Activated CD8-positive, alpha-beta T cell treated with anti-CD3 and anti-CD28 coated beads, Interleukin-2, amount 10 ng/mL, durations not matched to agents 7 days and 5 days (primary cell): Measurements from ENCODE around the gene HIC2. TPM values are rescaled to one million over a fixed set of nuclear protein-coding genes. Genes with fewer than 3 reads are reported as not detected.
"Not testable (repeated sequence)": the region's sequence is repeated elsewhere in the genome, so short reads cannot be mapped to it uniquely, and the experiment has no call there.

ENCODE experiments used
- ATAC-seq: fragments of 150-1000 bp; cut with Tn5 transposase; one replicate; pipeline ENCODE4 v1.10.0; 2021; ENCODE audit warnings: moderate library complexity
- CTCF ChIA-PET: fragments of 350-600 bp; sonication (Branson Sonifier 250); formaldehyde crosslinking; loops from one replicate; lab custom pipeline; 2021; ENCODE audit warnings: antibody characterized with exemption; lab: Charles Lee
- POLR2A ChIA-PET: fragments of 350-600 bp; sonication (Branson Sonifier 250); formaldehyde crosslinking; loops from one replicate; lab custom pipeline; 2021; ENCODE audit warnings: antibody characterized with exemption; lab: Charles Lee
- DNase-seq: peaks from one replicate; pipeline ENCODE4 v3.0.0-alpha.2; 2020
- H3K27ac Mint-ChIP-seq: one replicate; pipeline ENCODE4 v1.8.0; 2021; ENCODE audit warnings: mild to moderate bottlenecking, mixed read lengths
- H3K27me3 Mint-ChIP-seq: one replicate; pipeline ENCODE4 v1.8.0; 2021; ENCODE audit warnings: low read depth, mixed read lengths
- H3K36me3 Mint-ChIP-seq: one replicate; pipeline ENCODE4 v1.8.0; 2021; ENCODE audit warnings: low read depth, mixed read lengths
- H3K4me1 Mint-ChIP-seq: one replicate; pipeline ENCODE4 v1.8.0; 2021; ENCODE audit warnings: low read depth, mixed read lengths
- H3K4me3 Mint-ChIP-seq: one replicate; pipeline ENCODE4 v1.8.0; 2021; ENCODE audit warnings: mild to moderate bottlenecking, mixed read lengths
- H3K9me3 Mint-ChIP-seq: one replicate; pipeline ENCODE4 v1.8.0; 2022; ENCODE audit warnings: mixed read lengths; ENCODE audit not compliant: insufficient read depth
- total RNA-seq, 2 experiments: library from RNA; stranded (reverse); gene quantifications; one replicate each; pipeline ENCODE4 v1.2.3, GENCODE V29; 2021

The HIC2 gene
- total RNA-seq, 2 experiments from 2014 or later, result 4.1 to 4.8 TPM

DNA sequence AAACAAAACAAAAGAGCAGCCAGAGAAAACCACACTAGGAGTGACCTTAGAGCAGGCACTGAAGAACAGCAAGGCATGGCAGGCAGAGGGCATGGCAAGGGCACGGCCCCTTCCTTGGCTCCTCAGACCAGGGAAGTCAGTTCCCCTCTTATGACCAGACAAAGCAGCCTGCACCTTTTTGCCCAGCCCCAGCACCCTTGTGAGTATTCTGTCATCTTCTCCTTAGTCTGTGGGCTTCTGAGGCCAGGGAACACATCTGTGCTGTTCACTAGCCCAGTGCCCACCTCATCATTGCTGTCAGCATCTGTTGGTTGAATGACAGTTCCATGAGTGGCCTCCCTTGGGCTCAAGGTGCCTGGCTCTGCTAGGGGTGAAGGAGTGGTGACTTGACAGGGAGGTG, 10.0 kb upstream of the HIC2 start:
- H3K36me3 Mint-ChIP-seq, DNase-seq, H3K9me3 Mint-ChIP-seq, H3K4me1 Mint-ChIP-seq, H3K27me3 Mint-ChIP-seq, POLR2A ChIA-PET, CTCF ChIA-PET, H3K4me3 Mint-ChIP-seq, H3K27ac Mint-ChIP-seq, ATAC-seq: not testable (repeated sequence)

DNA sequence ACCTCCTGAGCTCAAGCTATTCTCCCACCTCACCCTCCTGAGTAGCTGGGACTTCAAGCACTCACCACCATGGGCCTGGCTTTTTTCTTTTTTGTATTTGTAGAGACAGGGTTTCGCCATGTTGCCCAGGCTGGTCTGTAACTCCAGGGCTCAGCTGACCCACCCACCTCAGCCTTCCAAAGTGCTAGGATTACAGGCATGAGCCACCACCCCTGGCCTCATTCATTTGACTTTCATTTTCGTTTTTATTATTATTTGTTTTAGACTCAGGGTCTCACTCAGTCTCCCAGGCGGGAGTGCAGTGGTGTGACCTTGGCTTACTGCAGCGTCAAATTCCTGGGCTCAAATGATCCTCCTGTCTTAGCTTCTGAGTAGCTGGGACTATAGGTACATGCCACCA, 9.4 kb upstream of the HIC2 start:
- H3K36me3 Mint-ChIP-seq, H3K27ac Mint-ChIP-seq, DNase-seq, H3K9me3 Mint-ChIP-seq, POLR2A ChIA-PET, CTCF ChIA-PET, H3K4me3 Mint-ChIP-seq, H3K4me1 Mint-ChIP-seq, ATAC-seq, H3K27me3 Mint-ChIP-seq: not testable (repeated sequence)

DNA sequence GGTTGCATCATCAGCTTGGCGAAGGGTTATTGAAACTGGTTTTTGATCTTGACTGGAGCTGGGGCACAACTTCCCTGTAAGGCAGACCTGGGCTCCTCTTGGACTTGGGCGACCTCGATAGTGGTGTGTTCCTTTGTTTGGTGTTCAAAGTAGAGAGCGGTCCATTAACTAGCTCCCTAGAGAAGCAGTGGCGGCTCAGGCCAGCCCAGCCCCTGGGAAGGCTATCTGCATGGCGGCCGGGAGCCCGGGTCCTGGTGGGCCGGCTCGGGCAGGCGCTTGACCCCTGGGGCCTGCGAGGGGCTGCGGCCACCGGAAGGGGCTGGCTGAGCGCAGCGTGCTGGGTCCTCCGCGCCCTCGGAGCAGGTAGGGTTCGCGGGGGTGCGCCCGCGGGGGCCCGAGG, 796 bp upstream of the HIC2 start:
- POLR2A ChIA-PET, H3K4me3 Mint-ChIP-seq: not testable (repeated sequence)

DNA sequence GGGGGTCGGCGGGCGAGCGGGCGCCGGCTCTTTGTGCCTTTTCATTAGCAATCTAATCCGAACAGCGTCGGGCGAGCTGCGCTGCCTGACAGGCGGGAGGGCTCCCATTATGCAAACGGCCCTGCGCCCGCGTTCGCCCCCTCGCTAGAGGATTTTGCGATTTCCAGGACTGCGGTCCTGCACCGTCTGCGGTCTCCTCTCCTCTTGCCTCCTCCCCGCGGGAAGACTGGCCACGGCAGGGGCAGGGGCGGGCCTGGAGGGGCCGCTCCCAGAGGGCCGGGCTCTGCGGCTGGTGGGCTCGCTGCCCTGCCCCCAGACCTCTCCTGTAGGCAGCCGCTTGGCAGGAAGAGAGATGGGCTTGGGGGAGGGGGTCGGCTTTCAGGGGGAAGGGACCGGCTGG, 682 bp downstream of the HIC2 start:
- H3K27me3 Mint-ChIP-seq, CTCF ChIA-PET, H3K4me1 Mint-ChIP-seq, H3K27ac Mint-ChIP-seq, H3K9me3 Mint-ChIP-seq, POLR2A ChIA-PET, H3K36me3 Mint-ChIP-seq: not testable (repeated sequence)
- ATAC-seq, result peak; percentile 38
- H3K4me3 Mint-ChIP-seq, result peak overlapping the region; percentile 61
- DNase-seq, result peak; percentile 34

More for the DNA sequence above, 796 bp upstream of the HIC2 start:
- peak; percentile 12 for DNase-seq
- H3K4me1 Mint-ChIP-seq, ATAC-seq, H3K9me3 Mint-ChIP-seq, H3K27me3 Mint-ChIP-seq, H3K36me3 Mint-ChIP-seq, CTCF ChIA-PET, H3K27ac Mint-ChIP-seq: not testable (repeated sequence)

DNA sequence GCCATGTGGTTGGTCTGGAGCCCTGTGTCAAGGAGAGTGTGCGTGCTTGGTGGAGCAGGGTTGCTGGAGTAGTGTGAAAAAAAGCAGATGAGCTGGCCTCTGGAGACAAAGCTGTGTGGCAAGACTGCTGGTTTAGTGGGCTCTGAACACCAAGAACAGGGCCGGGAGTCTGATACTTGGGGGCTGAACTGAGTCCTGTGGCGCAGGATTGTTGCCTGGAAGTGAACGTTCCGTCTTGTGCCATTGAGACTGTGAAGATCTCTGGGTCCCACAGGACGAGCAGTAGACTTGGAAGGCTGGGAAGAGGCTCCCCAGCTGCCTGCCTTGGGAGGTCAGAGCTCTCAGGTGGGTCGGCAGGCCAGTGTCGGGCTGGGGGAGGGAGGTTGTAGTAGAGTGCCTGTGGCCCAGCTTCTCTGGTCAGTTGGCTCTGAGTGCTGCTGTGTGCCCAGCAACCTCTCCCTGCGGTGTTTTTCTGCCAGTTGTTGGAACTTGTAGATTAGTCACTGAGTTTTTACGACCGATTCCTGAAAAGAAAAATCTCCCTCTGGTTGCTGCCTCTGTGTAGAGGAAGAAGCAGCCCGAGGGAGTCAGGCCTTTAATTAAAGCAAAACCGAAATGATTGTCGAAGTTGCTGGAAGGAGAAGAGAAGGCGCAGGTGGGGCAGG, 1.9 kb downstream of the HIC2 start:
- H3K36me3 Mint-ChIP-seq, H3K27ac Mint-ChIP-seq, POLR2A ChIA-PET, H3K27me3 Mint-ChIP-seq, H3K4me1 Mint-ChIP-seq, ATAC-seq, CTCF ChIA-PET, H3K4me3 Mint-ChIP-seq, H3K9me3 Mint-ChIP-seq: not testable (repeated sequence)
- DNase-seq, result peak; percentile 12

DNA sequence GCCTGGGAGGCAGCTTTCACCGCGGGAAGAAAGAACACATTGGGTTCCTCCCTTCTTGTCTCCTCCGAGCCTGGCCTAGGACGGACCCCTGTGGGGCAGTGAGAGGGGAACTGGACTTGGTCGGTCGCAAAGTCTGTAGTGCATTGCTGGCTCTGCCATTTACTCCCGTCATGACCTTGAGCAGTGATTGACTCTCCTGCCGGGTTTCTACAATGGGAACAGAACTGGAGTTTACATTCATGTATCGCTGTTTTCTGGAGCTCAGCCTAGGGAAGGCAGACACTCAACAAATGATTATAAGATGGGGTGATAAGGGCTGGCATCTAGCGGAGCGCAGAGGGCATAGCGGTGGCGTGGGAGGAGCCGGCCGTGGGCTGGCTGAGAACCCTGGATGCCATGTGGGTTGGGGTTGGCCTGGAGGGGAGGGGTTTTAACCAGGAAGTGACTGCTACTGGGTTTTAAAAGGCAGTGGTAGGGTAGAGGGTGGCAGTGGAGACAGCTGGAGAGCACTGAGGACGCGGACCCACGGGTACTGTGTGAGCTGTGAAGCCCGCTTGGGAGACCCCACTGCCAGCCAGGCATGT, 3.1 kb downstream of the HIC2 start:
- H3K4me1 Mint-ChIP-seq, H3K9me3 Mint-ChIP-seq, H3K27ac Mint-ChIP-seq, H3K36me3 Mint-ChIP-seq, H3K27me3 Mint-ChIP-seq, POLR2A ChIA-PET, H3K4me3 Mint-ChIP-seq, CTCF ChIA-PET: not testable (repeated sequence)
- peak; percentile 47 for ATAC-seq
- peak; percentile 15 for DNase-seq

DNA sequence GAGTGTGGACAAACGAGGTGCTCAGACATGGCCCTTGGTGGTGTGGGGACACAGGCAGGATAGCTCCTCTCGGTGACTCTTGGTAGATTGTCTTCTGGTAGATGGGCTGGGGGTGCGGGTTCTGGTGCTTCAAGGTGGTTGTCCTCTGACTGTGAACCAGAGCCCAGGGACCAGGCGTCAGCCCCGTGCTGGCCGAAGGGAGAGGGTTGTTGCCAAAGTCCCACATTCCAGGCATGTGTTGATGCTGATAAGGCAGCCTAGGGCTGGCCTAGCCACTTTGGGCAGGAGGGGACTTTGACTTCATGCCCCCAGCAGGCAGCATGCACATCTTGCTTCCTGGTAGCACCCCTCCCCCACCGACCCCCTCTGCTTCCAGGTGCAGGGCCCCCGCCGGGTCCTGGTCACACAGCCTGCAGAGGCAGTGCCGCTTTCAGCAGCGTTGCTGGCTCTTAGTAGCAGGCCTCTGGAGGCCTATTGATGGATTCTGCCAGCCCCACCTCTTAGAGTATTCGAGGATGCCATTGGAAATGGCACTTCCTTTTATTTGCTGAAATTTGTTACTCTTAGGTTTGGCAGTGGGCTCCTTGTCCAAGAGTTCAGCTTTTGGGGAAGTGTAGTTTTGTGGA, 7.0 kb downstream of the HIC2 start:
- H3K4me3 Mint-ChIP-seq, H3K4me1 Mint-ChIP-seq, CTCF ChIA-PET, H3K9me3 Mint-ChIP-seq, POLR2A ChIA-PET, DNase-seq, ATAC-seq, H3K27me3 Mint-ChIP-seq, H3K36me3 Mint-ChIP-seq, H3K27ac Mint-ChIP-seq: not testable (repeated sequence)

DNA sequence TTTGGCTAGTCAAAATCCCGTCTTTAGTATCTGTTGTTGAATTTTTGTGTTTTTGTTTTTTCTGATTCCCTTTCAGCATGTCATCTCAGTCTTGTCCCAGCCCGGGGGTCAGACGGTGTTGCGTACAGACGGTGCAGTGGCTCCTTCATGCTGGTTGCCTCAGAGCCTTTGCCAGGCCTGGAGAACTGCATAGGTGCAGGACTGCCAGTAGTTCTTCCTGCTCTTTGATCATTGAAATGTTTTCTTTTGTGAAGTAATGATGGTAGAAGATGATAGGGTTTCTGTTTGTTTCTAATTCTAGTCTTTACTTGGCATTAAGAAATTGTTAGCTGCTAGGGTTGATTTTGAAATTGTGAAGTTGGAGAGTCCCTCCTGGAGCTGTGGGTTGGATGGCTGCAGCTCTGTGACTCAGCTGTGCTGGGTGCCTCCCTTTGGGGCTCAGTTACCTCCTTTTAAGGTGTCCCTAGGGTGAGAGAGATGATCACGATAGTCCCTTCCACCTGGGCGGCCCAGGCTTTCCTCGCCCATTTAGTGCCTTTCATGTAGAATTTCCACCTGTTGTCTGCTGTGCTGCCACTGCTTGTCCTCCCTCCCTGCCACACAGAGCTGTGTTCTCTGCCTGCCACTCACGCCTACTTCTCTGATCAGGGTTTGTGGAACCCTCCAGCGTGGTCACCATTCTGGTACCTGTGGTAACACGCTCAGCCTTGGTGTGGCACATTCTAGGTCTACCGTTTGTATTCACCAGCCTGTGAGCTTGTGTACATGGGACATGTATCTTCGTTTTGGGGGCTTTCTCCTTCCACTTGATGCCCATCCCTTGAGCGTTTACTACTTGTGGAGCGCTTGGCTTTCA, 17.4 kb downstream of the HIC2 start:
- peak; percentile 56 for ATAC-seq
- H3K27me3 Mint-ChIP-seq, H3K36me3 Mint-ChIP-seq, H3K9me3 Mint-ChIP-seq, CTCF ChIA-PET, POLR2A ChIA-PET, DNase-seq, H3K4me1 Mint-ChIP-seq, H3K27ac Mint-ChIP-seq, H3K4me3 Mint-ChIP-seq: not testable (repeated sequence)

DNA sequence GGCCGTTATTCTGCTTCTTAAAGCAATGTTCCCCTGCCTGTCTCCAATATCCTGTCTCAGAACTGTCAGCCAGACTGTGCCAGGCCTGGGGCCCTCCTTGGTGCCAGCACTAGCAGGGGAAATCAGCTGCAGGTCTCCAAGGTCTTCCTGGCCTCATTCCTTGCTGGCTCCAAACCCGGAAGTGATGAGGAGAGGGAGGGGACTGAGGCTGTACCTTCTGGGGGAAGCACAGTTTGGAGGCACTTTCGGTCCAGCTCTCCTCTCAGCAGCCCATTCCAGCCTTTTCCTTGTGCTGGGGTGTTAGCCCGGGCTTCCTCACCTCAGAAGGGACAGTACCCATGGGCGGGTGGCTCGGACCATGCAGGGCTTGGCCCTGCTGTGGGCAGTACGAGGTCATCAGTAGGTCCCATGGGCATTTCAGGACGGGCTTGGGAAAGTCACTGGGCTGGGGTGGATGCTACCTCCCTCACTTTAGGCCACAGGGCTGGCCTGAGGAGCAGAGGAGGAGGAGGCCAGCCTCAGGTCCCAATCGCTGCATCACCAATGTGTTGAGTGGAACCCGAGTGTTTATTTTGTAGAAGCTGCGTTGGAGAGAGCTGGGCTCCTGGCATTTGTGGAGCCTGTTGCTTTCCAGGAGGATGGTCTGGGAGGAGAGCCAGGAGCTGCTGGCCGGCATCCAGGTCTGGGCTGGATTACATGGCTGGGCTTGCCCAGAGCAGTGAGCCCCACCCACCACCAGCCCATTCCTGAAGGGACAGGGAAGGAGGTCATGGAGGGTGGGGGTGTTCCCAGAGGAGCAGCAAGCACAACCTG, 19.0 kb downstream of the HIC2 start:
- H3K9me3 Mint-ChIP-seq, H3K4me3 Mint-ChIP-seq, H3K27me3 Mint-ChIP-seq, ATAC-seq, DNase-seq, H3K4me1 Mint-ChIP-seq, POLR2A ChIA-PET, H3K36me3 Mint-ChIP-seq, CTCF ChIA-PET, H3K27ac Mint-ChIP-seq: not testable (repeated sequence)

DNA sequence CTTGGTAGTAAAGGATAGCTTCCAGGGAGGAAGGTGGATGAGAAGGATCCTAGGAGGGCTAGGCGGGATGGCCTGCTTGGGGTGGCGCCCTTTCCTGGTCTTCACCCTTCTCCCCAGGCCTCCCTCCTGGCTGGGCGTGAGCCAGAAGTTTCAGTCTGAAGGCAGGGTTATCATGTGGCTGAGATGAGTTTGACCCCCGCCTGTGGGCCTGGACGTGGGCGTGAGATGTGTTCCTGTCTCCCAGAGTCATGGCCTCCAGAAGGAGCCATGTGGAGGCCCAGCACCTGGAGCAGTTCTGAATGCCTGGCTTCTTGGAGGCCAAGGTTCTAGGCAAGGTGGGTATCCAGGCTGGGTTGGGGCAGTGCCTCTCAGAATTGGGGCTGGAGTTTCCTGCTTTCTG, 20.8 kb downstream of the HIC2 start:
- ATAC-seq, CTCF ChIA-PET, POLR2A ChIA-PET, H3K27ac Mint-ChIP-seq, H3K4me1 Mint-ChIP-seq, H3K9me3 Mint-ChIP-seq, H3K27me3 Mint-ChIP-seq, H3K4me3 Mint-ChIP-seq, H3K36me3 Mint-ChIP-seq: not testable (repeated sequence)
- peak; percentile 9 for DNase-seq

DNA sequence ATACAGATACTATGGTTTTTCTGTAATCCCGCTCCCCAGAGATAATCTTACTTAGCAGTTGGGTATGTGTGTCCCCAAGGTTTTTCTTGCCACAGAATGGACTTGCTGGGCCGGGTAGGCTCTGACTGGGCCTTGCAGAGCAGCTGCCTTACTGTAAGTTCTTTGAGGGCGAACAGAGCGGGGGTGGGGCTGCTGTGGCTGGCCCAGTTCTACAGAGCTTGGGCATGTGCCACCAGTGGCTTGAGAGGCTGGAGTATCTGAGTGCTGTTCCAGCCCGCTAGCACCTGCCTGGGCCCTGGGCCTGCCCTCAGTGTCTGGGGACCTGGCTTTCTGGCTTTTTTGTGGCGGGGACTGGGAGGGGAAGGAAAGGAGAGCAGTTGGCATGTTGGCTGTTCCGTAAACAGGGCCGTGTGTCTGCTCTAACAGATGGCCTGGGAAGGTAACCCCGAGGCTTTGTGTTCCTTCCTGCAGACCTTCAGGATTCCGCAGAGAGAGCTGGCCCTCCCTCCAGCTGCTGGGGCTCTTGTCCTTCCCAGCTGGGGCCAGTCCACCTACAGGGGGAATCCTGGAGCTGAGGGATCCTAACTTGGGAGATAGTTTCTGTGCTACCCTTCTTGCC, 23.0 kb downstream of the HIC2 start:
- POLR2A ChIA-PET, ATAC-seq, CTCF ChIA-PET: not testable (repeated sequence)

More for the DNA sequence above, 23.0 kb downstream of the HIC2 start:
- H3K4me1 Mint-ChIP-seq, H3K9me3 Mint-ChIP-seq, H3K27ac Mint-ChIP-seq, H3K36me3 Mint-ChIP-seq, DNase-seq, H3K27me3 Mint-ChIP-seq, H3K4me3 Mint-ChIP-seq: not testable (repeated sequence)
